Mammary epithelial cell (primary cell): Measurements from ENCODE around the gene KCNT1.

ENCODE experiments used
- EZH2 ChIP-seq: IDR thresholded peaks from 2 replicates; pipeline ENCODE4 v1.6.1; 2012; ENCODE audit warnings: low read length, inconsistent platforms, borderline replicate concordance
- TF ChIP-seq, protein P1 (sequence below), 2 donors: IDR thresholded peaks in 1 of 2; conservative IDR thresholded peaks in 1 of 2; 2 replicates each; pipeline ENCODE4 v1.5.1; 2011 to 2012; ENCODE audit warnings: inconsistent platforms in 2 of 2, low read length in 2 of 2, mild to moderate bottlenecking in 2 of 2, control low read depth in 1 of 2, low read depth in 1 of 2; ENCODE audit not compliant: insufficient read depth in 1 of 2; ENCODE audit errors: extremely low read depth in 1 of 2

DNA sequence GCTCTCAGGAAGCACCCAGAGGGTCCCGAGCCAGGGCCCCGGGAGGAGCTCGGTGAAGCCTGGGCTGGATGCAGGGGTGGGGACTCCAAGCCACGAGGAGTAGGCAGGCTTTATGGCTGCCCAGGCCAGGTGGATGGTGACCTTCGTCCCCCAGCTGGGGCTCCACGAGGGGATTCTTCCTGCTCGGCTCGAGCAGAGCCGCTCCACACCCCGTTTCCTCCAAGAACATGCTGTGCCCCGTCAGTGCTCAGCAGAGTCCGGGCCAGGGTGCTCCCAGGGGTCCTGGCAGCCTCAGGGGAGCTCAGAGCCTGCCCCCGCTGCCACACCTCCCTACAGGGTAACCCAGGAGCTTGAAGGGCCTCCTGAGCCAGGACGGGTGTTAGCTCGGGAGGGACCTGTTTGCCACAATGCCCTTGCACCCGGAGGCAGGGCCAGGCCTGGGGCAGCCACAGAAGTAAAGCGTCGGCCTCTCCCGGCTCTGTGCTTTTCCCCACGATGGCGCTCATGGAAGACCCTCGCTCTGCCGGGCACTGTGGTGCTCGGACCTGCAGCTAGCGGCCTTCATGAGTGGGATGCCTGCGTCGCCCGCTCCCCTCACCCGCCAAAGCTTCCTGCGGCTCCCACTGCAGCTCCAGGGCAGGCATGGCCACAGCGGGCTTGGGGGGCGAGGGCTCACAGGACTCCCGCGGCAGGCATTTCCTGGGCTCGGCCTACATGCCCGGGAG lies 86.8 kb downstream of the KCNT1 start:
- TF ChIP-seq, protein P1, sequence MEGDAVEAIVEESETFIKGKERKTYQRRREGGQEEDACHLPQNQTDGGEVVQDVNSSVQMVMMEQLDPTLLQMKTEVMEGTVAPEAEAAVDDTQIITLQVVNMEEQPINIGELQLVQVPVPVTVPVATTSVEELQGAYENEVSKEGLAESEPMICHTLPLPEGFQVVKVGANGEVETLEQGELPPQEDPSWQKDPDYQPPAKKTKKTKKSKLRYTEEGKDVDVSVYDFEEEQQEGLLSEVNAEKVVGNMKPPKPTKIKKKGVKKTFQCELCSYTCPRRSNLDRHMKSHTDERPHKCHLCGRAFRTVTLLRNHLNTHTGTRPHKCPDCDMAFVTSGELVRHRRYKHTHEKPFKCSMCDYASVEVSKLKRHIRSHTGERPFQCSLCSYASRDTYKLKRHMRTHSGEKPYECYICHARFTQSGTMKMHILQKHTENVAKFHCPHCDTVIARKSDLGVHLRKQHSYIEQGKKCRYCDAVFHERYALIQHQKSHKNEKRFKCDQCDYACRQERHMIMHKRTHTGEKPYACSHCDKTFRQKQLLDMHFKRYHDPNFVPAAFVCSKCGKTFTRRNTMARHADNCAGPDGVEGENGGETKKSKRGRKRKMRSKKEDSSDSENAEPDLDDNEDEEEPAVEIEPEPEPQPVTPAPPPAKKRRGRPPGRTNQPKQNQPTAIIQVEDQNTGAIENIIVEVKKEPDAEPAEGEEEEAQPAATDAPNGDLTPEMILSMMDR (conservative IDR thresholded peaks at IDR 0.05 in 1 of 2, IDR thresholded peaks at IDR 0.05 in 1 of 2; ENCODE audit: extremely low read depth in 1 of 2, insufficient read depth in 1 of 2, low read depth in 1 of 2, low read length in 2 of 2): no peak
- no peak for TF ChIP-seq EZH2
